ENCODE data around the gene TRIM41.
"Not testable (repeated sequence)": the region's sequence is repeated elsewhere in the genome, so short reads cannot be mapped to it uniquely, and the experiment has no call there.

The TRIM41 gene

GRCh38 chr5:181212080-181212479, 11.0 kb upstream of the TRIM41 start:
- DNase-seq: no peak

- no peak for DNase-seq
Observed at GRCh38 chr5:181212934-181213333, 10.1 kb upstream of the TRIM41 start.

- not testable (repeated sequence) for DNase-seq
Observed at GRCh38 chr5:181214249-181214648, 8.8 kb upstream of the TRIM41 start.

- no peak for DNase-seq
Observed at GRCh38 chr5:181215997-181216989, 6.8 kb upstream of the TRIM41 start.

GRCh38 chr5:181217111-181217802, 5.8 kb upstream of the TRIM41 start:
- no peak for DNase-seq

GRCh38 chr5:181217803-181218062, 5.3 kb upstream of the TRIM41 start:
- DNase-seq: no peak

GRCh38 chr5:181218795-181219124, 4.3 kb upstream of the TRIM41 start:
- DNase-seq: no peak

GRCh38 chr5:181219262-181220177, 3.6 kb upstream of the TRIM41 start:
- DNase-seq: no peak

GRCh38 chr5:181220178-181220515, 2.9 kb upstream of the TRIM41 start:
- no peak for DNase-seq

- no peak for DNase-seq
Observed at GRCh38 chr5:181221105-181221791, 1.8 kb upstream of the TRIM41 start.

- no peak for DNase-seq
Observed at GRCh38 chr5:181221792-181222629, 1.1 kb upstream of the TRIM41 start.

- no peak for DNase-seq
Observed at GRCh38 chr5:181222630-181223057, 437 bp upstream of the TRIM41 start.

- DNase-seq: no peak
Observed at GRCh38 chr5:181223729-181224389, 778 bp downstream of the TRIM41 start.

- no peak for DNase-seq
Observed at GRCh38 chr5:181224390-181225229, 1.5 kb downstream of the TRIM41 start.

- no peak for DNase-seq
Observed at GRCh38 chr5:181229996-181230395, 6.9 kb downstream of the TRIM41 start.

- no peak for DNase-seq
Observed at GRCh38 chr5:181230551-181230950, 7.5 kb downstream of the TRIM41 start.

- DNase-seq: no peak
Observed at GRCh38 chr5:181231432-181231831, 8.4 kb downstream of the TRIM41 start.

- DNase-seq: no peak
Observed at GRCh38 chr5:181232593-181232992, 9.5 kb downstream of the TRIM41 start.

GRCh38 chr5:181233088-181233800, 10.2 kb downstream of the TRIM41 start:
- no peak for DNase-seq
